ENCODE results near the gene ABCB6.

ABCB6 gene

GRCh38 chr2:219171231-219171651 lies 47.5 kb downstream of the ABCB6 start:
- peak; percentile 70 for TF ChIP-seq CTCF (IDR thresholded peaks at IDR 0.05)
- Histone ChIP-seq H3K4me3 (no peak overlapping the region), H3K27ac (peak overlapping the region; percentile 19 to 64)
- DNase-seq (ENCODE audit: low spot score) = peak; percentile 79

GRCh38 chr2:219169930-219170654 lies 48.7 kb downstream of the ABCB6 start, which contains the start of gene SLC23A3:
TSS of gene SLC23A3 (minus strand) at chr2:219170029. CDS start at chr2:219169984, 45 bp downstream.
- no peak for DNase-seq (ENCODE audit: low spot score)
- Histone ChIP-seq H3K27ac (peak within 1 kb of the TSS in 1 of 2 donors; percentile 64), H3K4me3 (no peak within 1 kb of the TSS)
- no peak for TF ChIP-seq CTCF (IDR thresholded peaks at IDR 0.05)

GRCh38 chr2:219168932-219169331 lies 49.8 kb downstream of the ABCB6 start:
- no peak for DNase-seq (ENCODE audit: low spot score)
- Histone ChIP-seq H3K4me3 (no peak overlapping the region), H3K27ac (no peak overlapping the region)
- no peak for TF ChIP-seq CTCF (IDR thresholded peaks at IDR 0.05)

- DNase-seq (ENCODE audit: low spot score) = no peak
- no peak overlapping the region for H3K27ac ChIP-seq
- H3K4me3 ChIP-seq = no peak overlapping the region
- no peak for TF ChIP-seq CTCF (IDR thresholded peaks at IDR 0.05)
Observed at GRCh38 chr2:219168526-219168925, 50.2 kb downstream of the ABCB6 start.

GRCh38 chr2:219167997-219168396 lies 50.8 kb downstream of the ABCB6 start:
- no peak for DNase-seq (ENCODE audit: low spot score)
- TF ChIP-seq CTCF (IDR thresholded peaks at IDR 0.05) = no peak
- H3K4me3 ChIP-seq = no peak overlapping the region
- no peak overlapping the region for H3K27ac ChIP-seq

- Histone ChIP-seq H3K27ac (no peak overlapping the region), H3K4me3 (no peak overlapping the region)
- DNase-seq (ENCODE audit: low spot score) = no peak
- TF ChIP-seq CTCF (IDR thresholded peaks at IDR 0.05) = no peak
Observed at GRCh38 chr2:219165058-219165911, 53.5 kb downstream of the ABCB6 start.
